ENCODE results near the gene CHRM4.

DNA sequence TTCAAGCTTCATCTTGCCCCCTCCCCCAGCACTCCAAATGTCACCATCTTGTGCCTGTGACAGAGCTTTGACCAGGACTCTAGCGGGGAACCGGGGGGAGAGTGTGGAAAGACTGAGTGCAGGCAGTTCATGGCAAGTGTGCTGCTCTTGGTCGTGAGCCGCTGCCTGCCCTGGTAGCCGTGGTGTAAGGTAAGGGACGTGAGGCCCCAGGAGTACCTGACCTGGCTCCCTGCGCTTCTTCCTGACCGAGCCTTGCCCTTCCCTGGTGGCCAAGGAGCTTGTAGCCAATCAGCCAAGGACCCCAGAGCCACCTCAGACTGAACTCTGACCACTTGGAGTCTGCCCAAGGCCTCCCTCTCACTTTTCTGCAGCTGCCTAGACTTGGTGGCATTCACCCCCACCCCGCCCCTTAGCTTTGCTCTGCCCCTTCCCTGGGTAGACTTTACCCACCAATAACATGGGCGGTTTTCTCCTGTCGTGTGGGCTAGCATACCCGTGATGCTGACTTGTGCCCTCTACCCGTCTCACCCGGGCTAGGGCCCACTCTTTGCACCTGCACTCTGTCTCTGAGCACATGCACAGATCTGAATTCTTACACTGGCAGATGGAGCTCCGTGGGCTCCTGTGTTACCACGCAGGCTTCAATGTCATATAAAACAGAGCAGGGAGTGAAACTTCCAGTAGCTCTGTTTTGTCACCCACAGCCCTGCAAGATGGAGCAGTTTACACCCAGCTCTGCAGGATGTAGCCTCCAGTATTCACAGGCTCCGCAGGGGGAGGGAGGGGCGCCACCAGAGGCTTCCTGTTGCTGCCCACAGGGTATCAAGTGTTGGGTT, 42.8 kb downstream of the CHRM4 start:
- TF ChIP-seq REST (IDR thresholded peaks at IDR 0.05; ENCODE audit: low read depth) = no peak
- no peak for TF ChIP-seq TAF1 (IDR thresholded peaks at IDR 0.05; ENCODE audit: low read depth)
- no peak for TF ChIP-seq EP300 (IDR thresholded peaks at IDR 0.05; ENCODE audit: borderline replicate concordance)
- TF ChIP-seq EGR1 (IDR thresholded peaks at IDR 0.05) = no peak
- no peak for TF ChIP-seq YY1 (IDR thresholded peaks at IDR 0.05; ENCODE audit: low read depth)
- no peak for TF ChIP-seq TCF12 (IDR thresholded peaks at IDR 0.05; ENCODE audit: low read depth)
- TF ChIP-seq, protein P1, sequence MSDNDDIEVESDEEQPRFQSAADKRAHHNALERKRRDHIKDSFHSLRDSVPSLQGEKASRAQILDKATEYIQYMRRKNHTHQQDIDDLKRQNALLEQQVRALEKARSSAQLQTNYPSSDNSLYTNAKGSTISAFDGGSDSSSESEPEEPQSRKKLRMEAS (IDR thresholded peaks at IDR 0.05) = no peak
- TF ChIP-seq USF1 (IDR thresholded peaks at IDR 0.05) = no peak
- no peak for TF ChIP-seq NFIC (IDR thresholded peaks at IDR 0.05)
- no peak for TF ChIP-seq TEAD4 (IDR thresholded peaks at IDR 0.05)
